ENCODE results near the gene SDK1. TPM values are rescaled to one million over a fixed set of nuclear protein-coding genes. Genes with fewer than 3 reads are reported as not detected.

Gene SDK1
- total and polyA plus RNA-seq, 7 donors: 0.31 to 2.4 (median 1.3) TPM

GRCh38 chr7:4241304-4241612 lies 940.2 kb downstream of the SDK1 start:
- Histone ChIP-seq H3K9me3 (no peaks in the 10 kb centered on the region), H3K4me1 (no peaks in the 10 kb centered on the region), H3K36me3 (ENCODE audit: insufficient read depth in 1 of 2, low read depth in 1 of 2) (no peaks in the 10 kb centered on the region), H3K27me3 (ENCODE audit: insufficient read depth in 3 of 3, low read length in 2 of 3) (no peaks in the 10 kb centered on the region), H3K27ac (no peak overlapping the region), H3K4me3 (no peak overlapping the region)
- intact Hi-C loops (cut with DNase I): no loop called here
- no peak for DNase-seq
- no peak for TF ChIP-seq CTCF (IDR thresholded peaks at IDR 0.05)
- 80 to 85% (median 82%) methylated on average over 6 of the region's 6 CpGs for WGBS, 3 donors
- ATAC-seq: no peak

- H3K4me3 ChIP-seq: no peak overlapping the region
- TF ChIP-seq CTCF (IDR thresholded peaks at IDR 0.05): no peak
- H3K27ac ChIP-seq: no peak overlapping the region
- DNase-seq (no peak), ATAC-seq (no peak)
- WGBS, 3 donors: 87 to 96% (median 90%) methylated on average over 12 of the region's 12 CpGs
- no peaks in the 10 kb centered on the region for H3K36me3 ChIP-seq (ENCODE audit: insufficient read depth in 1 of 2, low read depth in 1 of 2)
- no peaks in the 10 kb centered on the region for H3K27me3 ChIP-seq (ENCODE audit: insufficient read depth in 3 of 3, low read length in 2 of 3)
- no peaks in the 10 kb centered on the region for H3K4me1 ChIP-seq
- intact Hi-C loops (cut with DNase I): no loop called here
- H3K9me3 ChIP-seq: no peaks in the 10 kb centered on the region
Measured at GRCh38 chr7:4241791-4242190, 940.7 kb downstream of the SDK1 start.

GRCh38 chr7:4242706-4243105 lies 941.7 kb downstream of the SDK1 start:
- ATAC-seq (no peak), DNase-seq (no peak)
- no peak for TF ChIP-seq CTCF (IDR thresholded peaks at IDR 0.05)
- H3K9me3 ChIP-seq: no peaks in the 10 kb centered on the region
- H3K4me3 ChIP-seq: no peak overlapping the region
- no peaks in the 10 kb centered on the region for H3K27me3 ChIP-seq (ENCODE audit: insufficient read depth in 3 of 3, low read length in 2 of 3)
- no peaks in the 10 kb centered on the region for H3K36me3 ChIP-seq (ENCODE audit: insufficient read depth in 1 of 2, low read depth in 1 of 2)
- H3K27ac ChIP-seq: no peak overlapping the region
- intact Hi-C loops (cut with DNase I): no loop called here
- no peaks in the 10 kb centered on the region for H3K4me1 ChIP-seq
- WGBS, 3 donors: 67 to 76% (median 67%) methylated on average over 11 of the region's 11 CpGs

DNA sequence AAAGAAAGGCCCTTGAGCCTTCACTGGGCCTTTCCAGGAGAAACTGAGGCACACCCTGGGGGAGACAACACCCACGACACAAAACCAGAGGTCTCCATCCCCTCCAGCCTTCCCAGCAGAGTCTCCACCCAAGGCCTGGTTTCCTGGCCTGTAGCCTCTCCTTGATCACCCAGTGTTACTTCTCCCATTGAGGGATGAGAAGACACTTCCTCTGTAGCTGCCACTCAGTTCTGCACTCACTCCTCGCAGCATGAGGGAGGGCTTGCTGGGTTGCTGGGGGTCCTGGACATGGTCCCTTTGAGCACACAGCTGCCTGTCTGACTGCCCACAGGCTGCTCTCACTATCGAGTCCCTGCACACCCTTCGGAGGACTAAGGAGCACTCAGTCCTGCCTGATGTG lies 943.0 kb downstream of the SDK1 start:
- intact Hi-C loops (cut with DNase I): no loop called here
- no peaks in the 10 kb centered on the region for H3K9me3 ChIP-seq
- TF ChIP-seq CTCF (IDR thresholded peaks at IDR 0.05): no peak
- no peak for DNase-seq
- H3K4me3 ChIP-seq: no peak overlapping the region
- no peaks in the 10 kb centered on the region for H3K4me1 ChIP-seq
- ATAC-seq: no peak
- no peak overlapping the region for H3K27ac ChIP-seq
- 95 to 99% (median 96%) methylated on average over 4 of the region's 4 CpGs for WGBS, 3 donors
- no peaks in the 10 kb centered on the region for H3K36me3 ChIP-seq (ENCODE audit: insufficient read depth in 1 of 2, low read depth in 1 of 2)
- no peaks in the 10 kb centered on the region for H3K27me3 ChIP-seq (ENCODE audit: insufficient read depth in 3 of 3, low read length in 2 of 3)

- no peak for TF ChIP-seq CTCF (IDR thresholded peaks at IDR 0.05)
- H3K27me3 ChIP-seq (ENCODE audit: insufficient read depth in 3 of 3, low read length in 2 of 3): no peaks in the 10 kb centered on the region
- H3K4me1 ChIP-seq: no peaks in the 10 kb centered on the region
- intact Hi-C loops (cut with DNase I): no loop called here
- no peaks in the 10 kb centered on the region for H3K9me3 ChIP-seq
- no peak overlapping the region for H3K27ac ChIP-seq
- no peak overlapping the region for H3K4me3 ChIP-seq
- DNase-seq: no peak
- no peaks in the 10 kb centered on the region for H3K36me3 ChIP-seq (ENCODE audit: insufficient read depth in 1 of 2, low read depth in 1 of 2)
- WGBS, 3 donors: 79 to 89% (median 87%) methylated on average over 6 of the region's 6 CpGs
- ATAC-seq: no peak
Measured at GRCh38 chr7:4244635-4245034, 943.6 kb downstream of the SDK1 start.

All from psoas muscle (tissue), 8 donors.